ENCODE measurements around the gene RAI1. TPM values are rescaled to one million over a fixed set of nuclear protein-coding genes. Genes with fewer than 3 reads are reported as not detected.

RAI1 gene
- polyA plus RNA-seq, 3 donors from 2014 or later: 1.5 to 6.2 (median 2.0) TPM

DNA sequence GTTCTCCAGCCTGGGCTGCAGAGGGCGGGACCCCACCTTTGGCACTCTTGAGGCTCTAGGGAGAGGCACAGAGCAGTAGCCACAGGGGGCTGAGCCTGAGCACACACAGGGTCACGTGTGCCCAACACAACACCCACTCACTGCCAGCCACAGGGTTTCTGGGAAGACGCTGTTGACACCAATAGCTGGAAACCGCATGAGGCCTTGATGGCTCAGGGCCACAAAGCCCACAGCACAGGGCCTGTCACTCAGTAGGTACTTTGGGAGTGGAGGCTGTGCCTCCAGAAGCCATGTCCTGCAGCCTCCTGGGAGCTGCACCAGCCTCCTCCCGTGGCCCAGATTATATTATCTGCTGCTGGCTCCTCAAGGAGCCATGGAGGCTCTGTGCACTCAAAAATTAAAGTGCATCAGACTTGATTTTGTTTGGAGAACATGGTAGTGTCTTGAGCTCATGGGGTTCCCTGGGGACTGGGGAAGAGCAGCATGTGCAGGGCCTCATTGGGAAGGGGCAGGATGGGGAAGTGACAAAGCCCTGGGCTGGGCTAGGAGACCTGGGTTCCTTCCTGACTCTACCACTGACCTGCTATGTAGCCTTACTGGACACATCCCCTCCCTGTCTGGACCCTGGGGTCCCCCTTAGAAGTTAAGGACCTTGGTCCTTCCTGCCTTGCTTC is 168.0 kb downstream of the RAI1 start:
- Mint-ChIP-seq H3K4me3 (peak overlapping the region; percentile 73 to 84 (median 79)), H3K27ac (peak overlapping the region; percentile 90 to 97 (median 96)), H3K9me3 (no peaks in the 10 kb centered on the region), H3K4me1 (peaks cover 52 to 57% of the 10 kb centered on the region in 2 donors), H3K36me3 (no peaks in the 10 kb centered on the region), H3K27me3 (ENCODE audit: low read depth in 3 of 3) (peaks cover 0 to 21% (median 13%) of the 10 kb centered on the region in 3 donors)
- peak; percentile 85 to 87 (median 86) for DNase-seq

DNA sequence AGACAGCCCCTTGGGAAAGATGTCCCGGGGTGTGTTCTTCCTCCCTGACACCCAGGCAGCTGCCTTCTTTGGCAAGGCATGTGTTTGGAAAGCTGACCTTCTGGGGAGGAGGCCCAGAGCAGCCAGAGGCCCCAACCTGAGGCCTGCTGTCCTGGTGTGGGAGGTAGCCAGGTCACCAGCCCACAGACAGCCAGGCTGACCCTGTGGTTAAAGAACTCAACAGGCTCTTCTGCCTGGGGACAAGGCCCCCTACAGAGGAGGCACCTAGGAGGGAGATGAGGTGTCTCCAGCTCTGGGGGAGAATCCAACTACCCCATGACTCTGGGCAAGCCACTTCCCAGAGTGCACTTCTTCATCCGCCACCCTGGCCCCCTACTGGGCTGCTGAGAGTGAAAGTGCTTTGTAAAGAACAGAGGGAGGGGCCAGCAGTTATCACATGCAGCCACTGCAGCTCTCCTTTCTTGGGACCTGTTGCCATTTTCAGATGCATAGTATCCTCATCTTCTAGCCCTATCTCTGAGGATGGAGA is 168.7 kb downstream of the RAI1 start:
- H3K36me3 Mint-ChIP-seq: no peaks in the 10 kb centered on the region
- H3K4me3 Mint-ChIP-seq: peak overlapping the region; percentile 70 to 84 (median 79)
- peaks cover 52 to 57% of the 10 kb centered on the region in 2 donors for H3K4me1 Mint-ChIP-seq
- peaks cover 0 to 21% (median 13%) of the 10 kb centered on the region in 3 donors for H3K27me3 Mint-ChIP-seq (ENCODE audit: low read depth in 3 of 3)
- DNase-seq: peak; percentile 76 to 79 (median 76)
- H3K27ac Mint-ChIP-seq: peak overlapping the region; percentile 90 to 97 (median 96)
- no peaks in the 10 kb centered on the region for H3K9me3 Mint-ChIP-seq

DNA sequence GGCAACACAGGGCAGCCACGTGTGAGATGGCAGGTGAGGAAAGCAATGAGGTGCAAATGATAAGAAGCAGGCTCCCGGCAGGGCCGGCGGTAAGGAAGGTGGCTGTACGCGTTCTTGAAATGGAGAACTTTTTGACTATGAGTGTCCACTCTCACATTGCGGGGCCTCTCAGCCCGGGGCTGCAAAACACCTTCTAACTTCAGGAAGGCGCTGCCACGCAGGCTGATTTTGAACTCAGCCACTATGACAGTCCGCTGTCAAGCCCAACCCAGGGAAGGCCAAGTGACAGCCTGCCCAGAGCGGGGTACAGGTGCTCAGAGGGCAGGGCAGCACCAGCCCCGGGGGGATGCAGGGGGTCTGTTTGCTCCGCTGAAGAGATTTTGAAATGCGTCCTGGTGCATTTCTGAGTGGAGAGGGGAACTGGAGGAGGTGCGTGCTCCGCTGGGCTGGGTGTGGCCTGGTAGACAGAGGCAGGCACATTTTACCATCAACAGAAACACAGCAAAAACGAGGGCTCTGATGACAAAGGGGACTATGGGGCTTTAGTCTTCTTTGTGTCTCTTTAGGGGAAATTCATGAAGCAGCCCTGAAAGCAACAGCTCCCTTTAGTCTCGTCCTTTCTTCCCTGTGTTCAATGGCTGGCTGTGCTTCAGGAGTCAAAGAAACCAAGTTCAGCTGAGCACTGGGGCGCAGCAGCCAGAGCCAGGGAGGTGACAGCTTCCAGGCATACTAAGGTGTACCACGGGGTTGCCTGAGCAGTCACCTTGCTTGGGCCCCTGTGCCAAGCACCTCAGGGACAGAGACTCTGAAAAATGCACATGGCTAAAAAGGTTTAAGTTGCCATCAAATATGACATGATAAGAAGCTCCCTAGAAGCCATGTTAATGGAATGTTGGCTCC is 170.1 kb downstream of the RAI1 start:
- Mint-ChIP-seq H3K9me3 (no peaks in the 10 kb centered on the region), H3K27me3 (ENCODE audit: low read depth in 3 of 3) (peaks cover 0 to 21% (median 15%) of the 10 kb centered on the region in 3 donors), H3K36me3 (no peaks in the 10 kb centered on the region), H3K27ac (peak overlapping the region; percentile 90 to 97 (median 96)), H3K4me1 (peaks cover 52 to 54% of the 10 kb centered on the region in 2 donors), H3K4me3 (peak overlapping the region; percentile 70 to 84 (median 79))
- DNase-seq: no peak

DNA sequence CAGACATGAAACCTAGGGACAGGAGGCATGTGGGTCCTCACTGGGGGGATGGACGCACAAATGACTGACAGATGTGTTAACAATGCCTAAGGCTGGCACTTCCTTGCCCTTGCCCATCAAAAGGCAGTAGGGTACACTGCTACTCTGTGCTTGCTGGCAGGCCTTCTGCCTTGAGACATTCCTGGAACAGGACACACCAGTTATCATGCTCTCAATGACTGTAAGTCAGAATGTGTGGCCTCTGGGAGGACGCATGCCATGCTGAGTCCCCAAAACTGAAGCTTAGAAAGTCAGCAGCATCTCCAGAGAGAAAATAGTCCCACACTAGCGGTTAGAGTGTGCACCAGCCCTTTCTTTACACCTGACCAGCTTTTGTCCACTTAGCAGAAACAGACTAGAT is 171.7 kb downstream of the RAI1 start:
- Mint-ChIP-seq H3K27ac (no peak overlapping the region), H3K36me3 (peaks cover 0 to 4% (median 0%) of the 10 kb centered on the region in 3 donors), H3K27me3 (ENCODE audit: low read depth in 3 of 3) (peaks cover 0 to 21% (median 15%) of the 10 kb centered on the region in 3 donors), H3K9me3 (no peaks in the 10 kb centered on the region), H3K4me1 (peaks cover 43 to 45% of the 10 kb centered on the region in 2 donors), H3K4me3 (no peak overlapping the region)
- no peak for DNase-seq

DNA sequence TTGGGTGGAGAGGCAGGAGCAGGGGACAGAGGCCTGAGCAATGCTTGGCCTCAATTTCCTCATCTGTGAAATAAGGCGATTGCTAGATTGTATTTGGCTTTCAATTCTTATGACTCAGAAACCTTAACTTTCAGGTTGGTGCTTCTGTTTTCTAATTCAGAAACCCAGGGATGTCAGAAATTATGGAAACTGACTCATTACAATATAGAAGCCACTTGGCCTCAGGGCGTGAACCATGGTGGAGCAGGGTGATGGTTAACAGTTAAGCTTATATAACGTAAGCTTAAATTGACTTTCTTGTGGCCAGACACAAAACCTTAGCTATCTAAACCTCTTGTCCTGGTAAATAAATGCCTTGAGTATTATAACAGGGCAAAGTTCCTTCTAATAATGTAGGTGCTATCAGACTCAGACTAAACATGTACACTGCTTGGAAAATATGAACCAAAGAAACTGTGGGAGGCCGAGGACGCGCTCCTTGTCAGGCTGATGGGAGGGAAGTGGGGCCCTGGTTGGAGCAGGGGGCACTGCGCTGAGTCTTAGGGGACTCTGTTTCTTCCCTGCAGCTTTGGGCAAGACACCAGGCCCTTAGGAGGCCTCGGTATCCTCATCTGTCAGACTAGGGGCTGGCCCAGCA is 172.7 kb downstream of the RAI1 start:
- Mint-ChIP-seq H3K9me3 (no peaks in the 10 kb centered on the region), H3K4me3 (no peak overlapping the region), H3K27me3 (ENCODE audit: low read depth in 3 of 3) (peaks cover 0 to 20% (median 13%) of the 10 kb centered on the region in 3 donors), H3K27ac (no peak overlapping the region), H3K4me1 (peaks cover 33 to 35% of the 10 kb centered on the region in 2 donors), H3K36me3 (peaks cover 0 to 4% (median 0%) of the 10 kb centered on the region in 3 donors)
- no peak for DNase-seq

GRCh38 chr17:17855976-17856375 is 174.7 kb downstream of the RAI1 start:
- peaks cover 0 to 4% (median 0%) of the 10 kb centered on the region in 3 donors for H3K36me3 Mint-ChIP-seq
- H3K27ac Mint-ChIP-seq: no peak overlapping the region
- peaks cover 13 to 14% of the 10 kb centered on the region in 2 donors for H3K4me1 Mint-ChIP-seq
- peaks cover 0 to 7% (median 4%) of the 10 kb centered on the region in 3 donors for H3K27me3 Mint-ChIP-seq (ENCODE audit: low read depth in 3 of 3)
- no peak for DNase-seq
- no peaks in the 10 kb centered on the region for H3K9me3 Mint-ChIP-seq
- H3K4me3 Mint-ChIP-seq: no peak overlapping the region

- DNase-seq: no peak
- Mint-ChIP-seq H3K27me3 (ENCODE audit: low read depth in 3 of 3) (peaks cover 0 to 4% (median 3%) of the 10 kb centered on the region in 3 donors), H3K36me3 (peaks cover 0 to 4% (median 0%) of the 10 kb centered on the region in 3 donors), H3K4me3 (no peak overlapping the region), H3K4me1 (peaks cover 9 to 10% of the 10 kb centered on the region in 2 donors), H3K9me3 (no peaks in the 10 kb centered on the region), H3K27ac (no peak overlapping the region)
Observed at GRCh38 chr17:17856386-17856785, 175.1 kb downstream of the RAI1 start.

DNA sequence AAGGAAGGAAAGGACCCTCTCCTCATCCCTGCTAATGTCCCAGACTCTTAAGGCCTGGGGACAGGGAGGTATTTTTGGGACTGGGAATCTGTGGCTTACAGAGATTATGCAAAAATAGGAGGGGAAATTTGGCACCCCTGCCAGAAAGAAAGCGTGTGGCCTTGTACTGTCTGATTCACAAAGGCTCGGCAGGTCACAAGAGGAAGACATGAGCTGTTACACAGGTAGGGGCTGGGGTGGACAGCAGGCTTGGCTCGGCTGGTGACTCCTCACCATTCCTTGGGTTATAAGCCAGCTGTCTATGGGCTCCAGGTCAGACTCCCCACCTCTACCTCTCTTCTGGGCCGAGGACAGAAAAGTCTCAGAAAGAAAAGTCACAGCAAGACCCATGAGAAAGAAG is 176.2 kb downstream of the RAI1 start:
- no peak for DNase-seq
- no peak overlapping the region for H3K4me3 Mint-ChIP-seq
- no peaks in the 10 kb centered on the region for H3K4me1 Mint-ChIP-seq
- peaks cover 0 to 4% (median 1%) of the 10 kb centered on the region in 3 donors for H3K27me3 Mint-ChIP-seq (ENCODE audit: low read depth in 3 of 3)
- peak overlapping the region in 1 of 6 donors; percentile 29 for H3K27ac Mint-ChIP-seq
- H3K36me3 Mint-ChIP-seq: peaks cover 0 to 4% (median 0%) of the 10 kb centered on the region in 3 donors
- no peaks in the 10 kb centered on the region for H3K9me3 Mint-ChIP-seq

GRCh38 chr17:17859909-17860765 is 178.9 kb downstream of the RAI1 start:
- no peak overlapping the region for H3K27ac Mint-ChIP-seq

DNA sequence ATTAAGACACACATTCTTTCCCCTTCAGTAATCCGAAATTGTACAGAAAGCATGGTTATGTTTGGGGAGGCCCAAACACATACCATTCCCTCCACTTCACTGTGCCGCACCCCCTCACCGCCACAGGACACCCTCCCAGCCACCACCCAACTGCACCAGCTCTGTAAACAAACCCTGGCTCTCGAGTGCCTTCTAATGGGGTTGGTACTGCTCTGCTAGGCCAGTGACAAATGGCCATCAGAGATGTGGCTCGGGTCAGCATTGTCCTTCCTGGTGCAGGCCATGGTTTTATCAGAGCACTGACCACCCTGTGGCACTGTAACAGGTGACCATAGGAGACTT is 179.5 kb downstream of the RAI1 start:
- no peak for DNase-seq
- Mint-ChIP-seq H3K27ac (no peak overlapping the region), H3K4me1 (peaks cover 2 to 6% of the 10 kb centered on the region in 2 donors)

More at GRCh38 chr17:17859909-17860765, 178.9 kb downstream of the RAI1 start:
- H3K27me3 Mint-ChIP-seq (ENCODE audit: low read depth in 3 of 3): peaks cover 0 to 4% (median 1%) of the 10 kb centered on the region in 3 donors
- H3K36me3 Mint-ChIP-seq: peaks cover 0 to 5% (median 4%) of the 10 kb centered on the region in 3 donors
- peak; percentile 69 to 73 (median 69) for DNase-seq
- H3K4me1 Mint-ChIP-seq: peaks cover 2 to 6% of the 10 kb centered on the region in 2 donors
- no peaks in the 10 kb centered on the region for H3K9me3 Mint-ChIP-seq
- H3K4me3 Mint-ChIP-seq: no peak overlapping the region

More for the DNA sequence above, 179.5 kb downstream of the RAI1 start:
- peaks cover 0 to 5% (median 4%) of the 10 kb centered on the region in 3 donors for H3K36me3 Mint-ChIP-seq
- H3K4me3 Mint-ChIP-seq: no peak overlapping the region
- peaks cover 0 to 2% (median 1%) of the 10 kb centered on the region in 3 donors for H3K27me3 Mint-ChIP-seq (ENCODE audit: low read depth in 3 of 3)
- H3K9me3 Mint-ChIP-seq: no peaks in the 10 kb centered on the region

All from immature natural killer cell (primary cell).